ENCODE data around the gene EXD3. TPM values are rescaled to one million over a fixed set of nuclear protein-coding genes. Genes with fewer than 3 reads are reported as not detected.
"Not testable (repeated sequence)": the region's sequence is repeated elsewhere in the genome, so short reads cannot be mapped to it uniquely, and the experiment has no call there.

EXD3 gene
- total RNA-seq, 1 donor, result 28.3 TPM

GRCh38 chr9:137396227-137396626, 26.7 kb downstream of the EXD3 start:
- DNase-seq (ENCODE audit: low read depth in 2 of 3, low spot score in 2 of 3), result no peak

GRCh38 chr9:137395666-137396010, 27.3 kb downstream of the EXD3 start:
- no peak for DNase-seq (ENCODE audit: low read depth in 2 of 3, low spot score in 2 of 3)

- no peak for DNase-seq (ENCODE audit: low read depth in 2 of 3, low spot score in 2 of 3)
Measured at GRCh38 chr9:137394866-137395665, 27.9 kb downstream of the EXD3 start.

- no peak for DNase-seq (ENCODE audit: low read depth in 2 of 3, low spot score in 2 of 3)
Measured at GRCh38 chr9:137393176-137394150, 29.5 kb downstream of the EXD3 start.

GRCh38 chr9:137392232-137393007, 30.5 kb downstream of the EXD3 start:
- DNase-seq (ENCODE audit: low read depth in 2 of 3, low spot score in 2 of 3), result no peak

- DNase-seq (ENCODE audit: low read depth in 2 of 3, low spot score in 2 of 3), result no peak
Measured at GRCh38 chr9:137391411-137391754, 31.6 kb downstream of the EXD3 start.

GRCh38 chr9:137390553-137391410, 32.2 kb downstream of the EXD3 start:
- no peak for DNase-seq (ENCODE audit: low read depth in 2 of 3, low spot score in 2 of 3)

GRCh38 chr9:137389428-137389746, 33.6 kb downstream of the EXD3 start:
- no peak for DNase-seq (ENCODE audit: low read depth in 2 of 3, low spot score in 2 of 3)

- no peak for DNase-seq (ENCODE audit: low read depth in 2 of 3, low spot score in 2 of 3)
Measured at GRCh38 chr9:137388589-137389427, 34.2 kb downstream of the EXD3 start.

- DNase-seq (ENCODE audit: low read depth in 2 of 3, low spot score in 2 of 3), result no peak
Measured at GRCh38 chr9:137387891-137388560, 34.9 kb downstream of the EXD3 start.

- peak in 1 of 3 donors; percentile 34 for DNase-seq (ENCODE audit: low read depth in 2 of 3, low spot score in 2 of 3)
Measured at GRCh38 chr9:137387114-137387890, 35.7 kb downstream of the EXD3 start.

GRCh38 chr9:137386507-137387113, 36.4 kb downstream of the EXD3 start:
- DNase-seq (ENCODE audit: low read depth in 2 of 3, low spot score in 2 of 3), result not testable (repeated sequence)

- no peak for DNase-seq (ENCODE audit: low read depth in 2 of 3, low spot score in 2 of 3)
Measured at GRCh38 chr9:137385061-137385655, 37.8 kb downstream of the EXD3 start.

- DNase-seq (ENCODE audit: low read depth in 2 of 3, low spot score in 2 of 3), result no peak
Measured at GRCh38 chr9:137383784-137384756, 38.9 kb downstream of the EXD3 start.

GRCh38 chr9:137383081-137383783, 39.7 kb downstream of the EXD3 start:
- peak in 1 of 3 donors; percentile 26 for DNase-seq (ENCODE audit: low read depth in 2 of 3, low spot score in 2 of 3)
